Bone marrow (tissue), 2 donors: ENCODE data around the gene UNK.
A peak's percentile ranks its signal among the peaks of the same experiment; 100 is the strongest.
"Not testable (repeated sequence)": the region's sequence is repeated elsewhere in the genome, so short reads cannot be mapped to it uniquely, and the experiment has no call there.

ENCODE experiments used
- DNase-seq, 2 donors: peaks; one replicate each; lab custom pipeline; 2025; lab: John Stamatoyannopoulos, UW

Gene UNK

GRCh38 chr17:75851693-75851991 lies 67.0 kb downstream of the UNK start:
- DNase-seq: not testable (repeated sequence)

GRCh38 chr17:75853433-75853832 lies 68.8 kb downstream of the UNK start:
- no peak for DNase-seq

DNA sequence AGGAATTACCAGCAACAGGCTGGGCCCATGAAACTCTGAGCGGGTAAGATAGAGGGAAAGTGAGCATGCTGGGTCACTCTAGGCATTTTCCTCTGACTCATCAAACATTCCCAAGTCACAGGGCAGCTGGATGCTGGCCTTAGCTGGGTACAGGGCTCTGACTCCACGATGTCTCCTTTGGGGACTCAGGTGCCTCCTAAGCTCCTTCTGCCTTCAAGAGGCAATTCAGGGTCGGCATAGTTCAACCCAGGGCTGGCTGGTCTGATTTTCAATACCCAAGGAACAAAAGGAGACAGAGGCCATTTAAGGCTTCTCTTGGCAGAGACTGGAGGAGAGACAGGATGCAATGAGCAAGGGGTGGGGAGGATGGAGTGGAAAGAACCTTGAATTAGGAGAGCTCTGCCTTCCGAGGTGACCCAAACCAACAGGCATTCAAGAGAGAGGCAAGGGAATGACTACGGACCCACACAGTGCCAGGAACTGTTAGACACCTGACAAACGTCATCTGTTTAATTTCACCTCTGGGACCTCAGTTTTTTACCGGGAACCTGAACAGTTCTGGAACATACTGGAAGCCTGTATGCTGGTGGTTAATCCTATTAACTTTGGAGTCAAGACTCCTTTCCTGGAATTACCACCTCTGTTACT lies 69.6 kb downstream of the UNK start:
- no peak for DNase-seq

DNA sequence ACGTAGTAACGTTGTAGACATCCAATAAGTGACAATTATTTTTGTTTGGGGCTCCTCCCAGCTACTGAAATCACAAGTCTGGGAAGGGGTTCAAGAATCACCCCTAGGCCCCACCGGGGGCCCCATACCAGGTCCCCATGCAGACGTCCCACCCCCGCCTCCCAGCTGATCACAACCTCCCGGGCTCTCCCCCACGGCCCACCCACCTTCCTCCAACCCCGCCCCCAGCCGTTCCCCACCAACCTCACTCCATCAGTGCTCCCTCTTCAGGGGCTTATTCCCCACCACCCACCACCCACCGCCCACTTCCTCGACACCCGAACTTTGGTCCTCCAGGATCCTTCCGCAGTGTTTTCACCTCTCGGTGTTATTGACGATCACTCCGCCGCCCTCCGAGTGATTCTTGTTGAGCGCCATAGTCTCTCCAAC lies 70.3 kb downstream of the UNK start:
- DNase-seq: no peak

- DNase-seq: peak; percentile 73 to 100
These were observed 70.9 kb downstream of the UNK start, which contains the start of gene WBP2 for GRCh38 chr17:75855310-75856061. TSS of gene WBP2 (minus strand) at chr17:75855335. CDS start at chr17:75855297, 38 bp downstream.

GRCh38 chr17:75856062-75856756 lies 71.6 kb downstream of the UNK start:
- DNase-seq: no peak

DNA sequence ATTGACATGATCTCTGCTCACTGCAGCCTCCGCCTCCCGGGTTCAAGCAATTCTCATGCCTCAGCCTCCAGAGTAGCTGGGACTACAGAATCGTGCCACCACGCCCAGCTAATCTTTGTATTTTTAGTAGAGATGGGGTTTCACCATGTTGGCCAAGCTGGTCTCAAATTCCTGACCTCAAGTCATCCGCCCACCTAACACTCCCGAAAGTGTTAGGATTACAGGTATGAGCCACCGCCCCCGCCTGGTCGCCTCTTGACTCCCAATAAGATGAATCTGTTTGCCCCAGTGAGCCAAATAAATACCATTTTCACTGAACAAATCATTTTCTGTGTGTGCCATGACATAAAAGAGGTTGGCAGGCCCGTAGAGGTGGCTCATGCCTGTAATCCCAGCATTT lies 74.8 kb downstream of the UNK start:
- DNase-seq: not testable (repeated sequence)

- DNase-seq: no peak
These were observed 77.3 kb downstream of the UNK start for GRCh38 chr17:75861927-75862317.

GRCh38 chr17:75864448-75864871 lies 79.9 kb downstream of the UNK start:
- DNase-seq: peak in 1 of 2 donors; percentile 22

DNA sequence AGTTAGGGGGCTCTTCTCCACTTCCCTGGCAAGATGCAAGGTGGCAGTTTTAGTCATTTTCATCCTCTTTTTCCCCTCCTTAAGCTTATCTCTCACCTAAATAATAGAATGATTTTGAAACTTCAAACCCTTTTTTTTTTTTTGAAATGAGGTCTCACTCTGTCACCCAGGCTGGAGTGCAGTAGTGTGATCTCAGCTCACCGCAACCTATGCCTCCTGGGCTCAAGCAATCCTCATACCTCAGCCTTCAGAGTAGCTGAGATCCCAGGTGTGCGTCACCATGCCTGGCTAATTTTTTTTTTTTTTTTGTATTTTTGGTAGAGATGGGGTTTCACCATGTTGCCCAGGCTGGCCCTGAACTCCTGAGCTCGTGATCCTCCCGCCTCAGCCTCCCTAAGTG lies 80.3 kb downstream of the UNK start:
- DNase-seq: not testable (repeated sequence)

DNA sequence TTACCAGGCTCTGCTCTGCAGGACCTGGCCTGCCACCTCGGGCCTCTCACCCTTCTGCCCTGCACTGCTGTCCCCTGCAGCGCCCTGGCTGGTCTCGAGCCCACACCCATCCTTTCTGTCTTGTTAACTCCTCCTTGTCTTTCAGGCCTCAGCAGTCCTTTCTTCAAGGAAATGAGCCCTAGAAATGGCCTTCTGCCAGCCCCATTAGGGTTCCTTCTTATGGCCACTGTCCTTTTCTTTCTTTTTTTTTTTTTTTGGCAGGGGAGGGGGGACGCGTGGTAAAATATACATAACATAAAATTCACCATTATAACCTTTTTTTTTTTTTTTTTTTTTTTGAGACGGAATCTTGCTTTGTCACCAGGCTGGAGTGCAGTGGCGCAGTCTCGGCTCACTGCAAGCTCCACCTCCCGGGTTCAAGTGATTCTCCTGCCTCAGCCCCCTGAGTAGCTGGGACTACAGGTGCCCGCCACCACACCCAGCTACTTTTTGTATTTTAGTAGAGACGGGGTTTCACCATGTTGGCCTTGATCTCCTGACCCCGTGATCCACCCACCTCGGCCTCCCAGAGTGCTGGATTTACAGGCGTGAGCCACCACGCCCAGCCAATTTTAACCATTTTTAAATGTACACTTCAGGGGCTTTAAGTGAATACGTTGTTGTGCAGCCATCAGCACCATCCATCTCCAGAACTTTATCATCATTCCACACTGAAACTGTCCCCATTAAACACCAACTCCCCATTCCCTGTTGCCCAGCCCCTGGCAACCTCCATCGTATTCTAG lies 81.0 kb downstream of the UNK start:
- DNase-seq: not testable (repeated sequence)

DNA sequence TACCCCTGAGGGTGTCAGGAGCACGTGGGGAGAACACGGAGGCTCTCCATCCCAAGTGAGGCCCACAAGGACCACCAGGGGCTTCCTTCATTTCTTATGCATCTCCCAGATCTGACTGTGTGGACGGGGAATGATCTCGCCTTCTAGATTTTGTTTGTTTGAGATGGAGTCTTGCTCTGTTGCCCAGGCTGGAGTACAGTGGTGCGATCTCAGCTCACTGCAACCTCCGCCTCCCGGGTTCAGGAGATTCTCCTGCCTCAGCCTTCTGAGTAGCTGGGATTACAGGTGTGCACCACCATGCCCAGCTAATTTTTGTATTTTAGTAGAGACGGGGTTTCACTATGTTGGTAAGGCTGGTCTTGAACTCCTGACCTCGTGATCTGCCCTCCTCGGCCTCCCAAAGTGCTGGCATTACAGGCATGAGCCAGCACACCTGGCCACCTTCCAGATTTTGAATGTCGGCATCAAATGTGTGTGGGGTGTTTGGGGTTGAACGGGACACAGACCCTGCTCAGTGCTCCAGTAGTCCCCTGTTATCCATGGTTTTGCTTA lies 84.2 kb downstream of the UNK start:
- DNase-seq: not testable (repeated sequence)

DNA sequence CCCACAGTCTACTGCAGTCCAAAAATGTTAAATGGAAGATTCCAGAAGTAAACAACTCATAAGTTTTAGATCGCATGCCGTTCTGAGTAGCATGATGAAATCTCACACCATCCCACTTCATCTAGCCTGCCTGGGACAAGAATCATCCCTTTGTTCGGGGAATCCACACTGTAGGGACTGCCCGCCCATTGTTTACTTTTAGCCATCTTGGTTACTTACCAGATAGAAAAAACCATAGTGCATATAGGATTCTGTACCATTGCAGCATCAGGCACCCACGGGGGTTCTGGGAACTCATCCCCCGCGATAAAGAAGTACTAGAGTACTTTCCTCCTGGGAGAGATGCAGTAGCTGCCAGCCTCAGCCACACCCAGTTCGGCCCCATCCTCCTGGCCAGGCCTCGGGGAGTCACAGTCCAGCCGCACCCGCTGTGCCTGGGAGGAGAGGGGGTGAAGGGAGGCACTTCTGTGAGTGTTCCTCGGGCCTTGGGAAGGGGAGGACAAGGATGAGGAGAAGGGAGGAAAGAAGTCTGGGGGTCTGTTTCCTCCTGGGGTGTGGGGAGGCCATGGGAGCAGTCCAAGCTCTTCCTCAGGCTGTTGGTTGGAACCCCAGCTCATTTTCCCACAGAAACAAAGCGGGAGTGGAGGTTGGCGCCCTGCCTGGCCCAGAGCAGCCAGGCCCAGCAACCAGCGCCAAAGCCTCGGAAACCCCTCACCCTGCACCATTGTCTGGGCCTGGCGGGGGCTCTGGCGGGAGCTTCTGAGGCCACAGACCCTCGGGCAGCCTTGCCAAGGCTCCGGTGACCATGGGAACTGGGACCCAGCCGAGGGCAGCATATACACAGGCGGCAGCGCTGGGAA lies 84.9 kb downstream of the UNK start:
- no peak for DNase-seq

GRCh38 chr17:75870228-75870627 lies 85.6 kb downstream of the UNK start:
- DNase-seq: not testable (repeated sequence)

DNA sequence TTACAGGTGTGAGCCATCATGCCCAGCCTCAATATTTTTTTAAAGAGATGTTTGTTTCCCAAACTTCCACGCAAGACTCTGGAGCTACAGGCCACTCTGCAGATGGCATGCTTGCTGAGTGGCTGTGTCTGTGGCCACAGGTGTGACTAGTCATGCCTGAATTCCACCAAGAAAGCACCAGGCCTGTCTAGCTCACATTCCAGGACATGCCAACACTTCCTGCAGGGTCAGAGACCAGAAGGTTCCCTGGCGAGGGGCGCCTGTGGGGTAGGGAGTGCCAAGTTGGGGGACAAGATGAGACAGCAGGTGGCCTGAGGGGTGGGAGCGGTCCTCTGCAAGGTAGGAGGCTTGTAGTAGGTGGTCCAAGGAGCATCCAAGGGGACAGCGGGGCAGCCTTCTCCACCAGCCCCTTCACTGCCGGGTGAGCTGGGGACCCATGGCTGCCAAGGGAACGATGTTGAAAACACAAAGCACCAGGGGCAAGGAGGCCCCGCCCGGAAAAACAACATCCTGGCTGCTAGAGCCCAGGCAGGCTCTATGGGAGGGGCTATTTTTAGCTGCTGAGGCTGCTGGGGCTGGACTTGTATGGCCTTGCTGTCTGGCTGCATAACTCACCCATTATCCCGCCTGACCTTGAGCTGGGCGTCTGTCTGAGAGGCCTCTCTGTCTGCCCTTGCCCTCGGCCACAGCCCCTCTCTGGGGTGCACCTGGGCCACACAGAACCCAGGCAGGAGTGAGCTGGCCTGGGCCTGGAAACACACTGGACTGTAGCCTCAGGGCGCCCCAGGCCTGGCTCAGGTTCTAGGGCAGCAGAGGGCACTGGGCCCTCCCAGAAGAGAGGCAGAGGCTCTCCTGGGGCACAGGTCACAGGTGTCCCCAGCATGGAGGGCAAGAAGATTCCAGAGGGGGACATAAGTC lies 88.1 kb downstream of the UNK start:
- no peak for DNase-seq

GRCh38 chr17:75873587-75874322 lies 89.1 kb downstream of the UNK start:
- DNase-seq: no peak

DNA sequence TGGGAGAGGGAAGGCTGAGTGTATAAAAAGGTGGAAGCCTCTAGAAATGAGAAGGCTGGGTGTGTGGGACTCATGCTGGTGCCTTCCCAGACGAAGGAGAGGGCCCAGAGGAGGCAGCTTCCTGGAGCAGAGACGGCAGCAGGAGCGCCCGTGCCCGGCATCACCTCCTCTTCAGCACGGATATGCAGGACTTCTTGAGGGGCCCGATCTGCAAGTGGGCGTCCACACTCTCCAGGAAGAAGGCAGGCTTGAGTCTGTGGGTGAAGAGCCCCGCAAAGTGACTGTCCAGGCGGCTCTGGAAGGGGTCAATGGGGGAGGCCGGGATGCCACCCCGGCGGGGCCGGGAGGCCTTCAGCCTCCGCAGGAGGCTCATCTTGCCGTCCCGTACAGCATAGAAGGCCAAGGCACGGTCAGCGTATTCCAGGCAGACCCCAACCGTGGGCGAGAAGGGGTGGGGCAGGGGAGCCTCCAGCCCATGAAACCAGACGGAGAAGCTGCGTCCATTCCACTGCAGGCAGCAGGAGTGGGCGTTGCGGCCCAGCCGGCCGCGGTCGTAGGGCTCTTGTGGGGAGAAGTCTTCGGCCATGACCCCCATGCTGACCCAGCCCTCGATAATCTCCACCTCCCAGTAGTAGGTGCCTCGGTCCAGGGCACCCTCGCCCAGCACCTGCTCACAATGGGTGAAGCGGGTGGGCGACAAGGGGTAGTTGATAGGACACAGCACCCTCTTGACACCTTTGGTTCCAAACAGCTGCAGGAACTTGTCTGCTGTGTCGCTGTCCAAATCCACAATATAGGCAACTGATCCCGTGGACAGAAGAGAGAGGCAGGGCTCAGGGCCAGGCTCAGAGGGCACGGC lies 89.9 kb downstream of the UNK start:
- no peak for DNase-seq
